GM03348 (cell line): ENCODE results near the gene LBHD1.
A peak's percentile ranks its signal among the peaks of the same experiment; 100 is the strongest.
"Not testable (repeated sequence)": the region's sequence is repeated elsewhere in the genome, so short reads cannot be mapped to it uniquely, and the experiment has no call there.

Experiments used
- DNase-seq: peaks from one replicate; pipeline ENCODE4 v3.0.0; 2012; ENCODE audit warnings: low spot score

LBHD1 gene

DNA sequence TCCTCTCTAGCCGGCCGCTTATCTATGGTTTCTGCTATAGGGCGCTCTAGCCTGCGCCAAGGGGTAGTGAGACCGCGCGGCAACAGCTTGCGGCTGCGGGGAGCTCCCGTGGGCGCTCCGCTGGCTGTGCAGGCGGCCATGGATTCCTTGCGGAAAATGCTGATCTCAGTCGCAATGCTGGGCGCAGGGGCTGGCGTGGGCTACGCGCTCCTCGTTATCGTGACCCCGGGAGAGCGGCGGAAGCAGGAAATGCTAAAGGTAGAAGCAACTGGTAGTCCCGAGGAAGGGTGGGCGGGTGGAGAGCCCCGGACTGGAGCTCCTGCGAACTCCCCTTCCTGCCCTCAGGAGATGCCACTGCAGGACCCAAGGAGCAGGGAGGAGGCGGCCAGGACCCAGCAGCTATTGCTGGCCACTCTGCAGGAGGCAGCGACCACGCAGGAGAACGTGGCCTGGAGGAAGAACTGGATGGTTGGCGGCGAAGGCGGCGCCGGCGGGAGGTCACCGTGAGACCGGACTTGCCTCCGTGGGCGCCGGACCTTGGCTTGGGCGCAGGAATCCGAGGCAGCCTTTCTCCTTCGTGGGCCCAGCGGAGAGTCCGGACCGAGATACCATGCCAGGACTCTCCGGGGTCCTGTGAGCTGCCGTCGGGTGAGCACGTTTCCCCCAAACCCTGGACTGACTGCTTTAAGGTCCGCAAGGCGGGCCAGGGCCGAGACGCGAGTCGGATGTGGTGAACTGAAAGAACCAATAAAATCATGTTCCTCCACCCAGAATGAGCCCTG lies at the start of gene LBHD1, which contains the start of gene UQCC3:
LBHD1 (minus strand) TSS at position 660 of the 782 bp plus-strand sequence. CDS start 2,236 bp downstream, outside the sequence.
UQCC3 (plus strand) TSS at position 66 of the 782 bp plus-strand sequence; CDS start at position 139, 73 bp downstream.
- peak; percentile 75 for DNase-seq

DNA sequence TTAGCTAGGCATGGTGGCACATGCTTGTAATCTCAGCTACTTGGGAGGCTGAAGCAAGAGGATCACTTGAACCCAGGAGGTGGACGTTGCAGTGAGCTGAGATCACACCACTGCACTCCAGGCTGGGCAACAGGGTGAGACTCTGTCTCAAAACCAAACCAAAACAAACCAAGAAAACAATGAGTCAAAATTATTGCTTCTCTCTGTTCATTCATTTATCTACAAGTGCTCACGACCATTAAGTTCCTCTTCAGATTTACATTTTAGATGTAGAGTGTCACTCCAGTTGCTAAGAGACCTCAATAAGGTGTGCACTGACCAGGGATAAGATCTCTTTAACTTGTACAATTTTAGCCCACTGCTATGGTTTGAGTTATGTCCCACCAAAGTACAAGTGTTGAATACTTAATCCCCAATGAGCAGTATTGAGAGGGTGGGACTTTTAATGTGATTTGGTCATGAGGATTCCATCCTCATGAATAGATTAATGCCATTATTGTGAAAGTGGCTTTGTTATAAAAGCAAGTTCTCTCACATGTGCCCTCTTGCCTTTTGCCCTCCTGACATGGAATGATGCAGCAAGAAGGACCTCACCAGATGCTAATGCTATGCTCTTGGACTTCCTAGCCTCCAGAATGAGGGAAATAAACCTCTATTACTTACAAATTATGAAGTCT lies 47.4 kb upstream of the LBHD1 start:
- no peak for DNase-seq

DNA sequence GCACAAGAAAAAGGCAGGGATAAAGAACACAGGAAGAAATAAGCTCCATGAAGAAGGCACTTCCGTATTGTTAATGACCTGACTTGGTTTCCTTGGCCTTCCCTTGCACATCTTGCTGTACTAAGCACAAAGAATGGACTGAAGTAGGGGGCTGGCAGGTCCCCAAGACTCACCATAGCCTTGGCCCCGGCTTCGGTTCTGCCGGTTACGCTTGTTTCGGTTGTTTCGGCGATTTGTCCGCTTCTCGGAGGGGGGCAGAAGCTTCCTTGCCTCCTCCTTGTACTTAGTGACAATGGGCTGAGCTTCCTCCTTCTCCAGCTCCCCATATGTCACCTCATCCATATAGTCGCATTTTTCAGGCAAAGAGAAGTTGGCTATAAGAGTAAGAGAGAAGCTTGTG lies 44.7 kb upstream of the LBHD1 start:
- no peak for DNase-seq

DNA sequence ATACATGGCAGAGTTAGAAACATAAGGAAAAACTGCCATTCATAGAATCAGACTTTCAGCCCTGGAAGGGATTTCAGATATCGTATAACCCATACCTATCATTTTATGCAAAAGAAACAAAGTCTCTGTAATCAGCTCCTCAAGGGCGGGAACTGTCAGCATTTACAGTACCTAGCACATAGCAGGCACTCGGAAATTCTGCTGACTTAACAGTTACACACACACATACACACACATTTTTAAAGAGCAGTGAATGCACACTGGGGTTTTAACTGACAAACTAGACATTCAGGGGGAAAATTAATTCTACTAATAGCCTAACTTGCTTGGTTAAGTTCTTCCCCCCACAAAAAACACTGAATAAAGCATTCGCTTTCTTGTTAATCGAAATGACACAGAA lies 44.1 kb upstream of the LBHD1 start:
- no peak for DNase-seq

DNA sequence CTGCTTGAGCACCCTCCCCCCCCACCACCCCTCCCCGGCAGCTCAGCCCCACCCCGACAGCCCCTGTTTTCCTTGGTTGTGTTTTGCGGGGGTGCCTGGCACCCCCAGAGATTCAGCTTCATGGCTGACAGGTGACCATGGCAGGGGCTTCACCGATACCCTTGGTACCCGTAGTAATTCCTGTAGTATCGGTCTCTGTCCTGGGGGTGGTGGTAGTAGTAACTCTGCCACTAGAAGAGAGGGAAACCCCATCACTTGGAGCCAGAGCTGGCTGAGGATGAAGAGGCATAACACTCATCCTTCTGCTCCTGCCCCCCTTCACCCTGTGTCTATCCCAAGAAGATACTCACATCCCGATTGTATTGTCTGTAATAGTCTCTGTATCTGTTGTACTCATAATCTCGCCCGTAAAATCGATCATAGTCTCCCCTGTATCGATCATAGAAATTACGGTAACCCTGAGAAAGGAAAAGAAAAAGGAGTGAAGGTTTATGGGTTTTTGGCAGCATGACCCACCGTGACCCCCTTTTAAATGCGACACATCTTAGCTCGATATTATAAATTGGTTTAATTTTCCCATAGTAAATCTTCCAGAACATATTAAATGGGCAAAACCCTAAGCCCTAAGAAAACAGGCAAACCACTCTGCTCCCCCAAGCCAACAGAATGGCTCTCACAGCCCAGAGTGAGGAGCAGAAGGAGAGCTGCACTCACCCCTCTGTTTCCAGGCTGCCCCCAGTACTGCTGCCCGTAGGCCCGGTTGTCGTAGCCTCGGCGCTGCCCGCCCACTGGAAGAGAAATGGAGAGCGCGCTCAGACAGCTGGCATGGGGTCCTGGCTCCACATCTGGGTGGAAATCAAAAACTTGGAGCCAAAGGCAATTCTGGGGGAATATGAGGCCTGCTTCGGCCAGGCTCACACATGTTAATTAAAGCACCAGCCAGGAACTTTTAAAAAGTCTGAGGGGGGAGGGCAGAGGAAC lies 43.4 kb upstream of the LBHD1 start:
- DNase-seq, result no peak

DNA sequence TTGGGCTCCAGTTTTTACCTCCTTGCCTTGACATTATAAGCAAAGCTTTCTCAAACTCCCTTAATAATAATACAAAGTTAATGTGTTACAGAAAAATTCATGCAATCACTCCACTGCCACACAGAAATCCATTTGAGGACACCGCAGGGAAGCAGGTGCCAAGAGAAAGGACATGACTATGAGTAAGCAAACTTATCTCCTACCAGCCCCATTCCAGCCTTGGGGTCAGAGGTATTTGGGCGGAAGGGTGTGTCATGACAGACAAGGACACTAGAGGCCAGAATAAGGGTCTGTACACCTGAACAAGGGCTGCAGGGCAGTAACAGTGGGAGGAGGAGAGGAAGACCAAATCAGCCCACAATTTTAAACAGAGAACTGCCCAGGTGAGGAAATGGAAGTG lies 41.3 kb upstream of the LBHD1 start:
- no peak for DNase-seq

DNA sequence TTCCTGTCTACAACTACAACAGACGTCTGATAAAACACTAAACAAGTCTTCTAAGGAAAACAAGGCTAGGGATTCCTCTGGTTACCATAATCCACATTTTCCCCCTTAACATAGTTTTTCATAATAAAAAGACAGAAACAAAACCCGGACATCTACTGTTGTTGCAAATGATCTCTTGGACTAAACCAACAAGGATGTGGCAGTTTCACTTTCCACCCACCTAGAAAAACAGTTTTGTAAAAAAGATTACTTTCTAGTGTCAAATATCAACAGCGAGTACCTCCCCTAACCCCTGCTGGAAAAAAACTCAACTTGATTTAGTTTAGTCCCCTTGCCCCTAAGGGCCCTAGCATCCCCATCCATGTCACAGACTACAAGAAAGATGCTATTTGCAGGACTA lies 40.8 kb upstream of the LBHD1 start:
- DNase-seq, result no peak

DNA sequence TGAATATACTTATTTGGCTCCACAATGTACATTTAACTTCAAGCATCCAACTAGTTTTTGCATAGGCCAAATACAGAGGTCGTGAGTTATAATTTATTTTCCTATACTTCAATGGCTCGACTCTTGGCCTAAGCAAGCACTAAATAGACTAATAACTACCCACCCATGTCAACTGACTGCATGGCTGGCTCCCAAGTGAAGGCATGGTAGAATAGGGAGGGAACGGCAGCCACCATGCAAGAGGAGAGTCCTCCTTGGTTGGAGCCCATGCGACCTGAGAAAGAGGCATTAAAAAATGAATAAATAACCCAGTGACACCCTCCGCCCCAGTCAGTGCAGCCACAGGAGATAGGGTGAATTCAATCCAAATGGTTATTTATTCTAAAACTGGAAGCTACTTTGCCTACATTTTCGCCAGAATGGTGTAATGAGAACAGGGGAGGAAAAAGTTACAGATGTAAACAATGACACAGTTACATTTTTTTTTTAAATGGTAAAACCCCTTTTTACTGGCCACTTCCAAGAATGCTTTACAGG lies 40.3 kb upstream of the LBHD1 start:
- DNase-seq, result no peak

DNA sequence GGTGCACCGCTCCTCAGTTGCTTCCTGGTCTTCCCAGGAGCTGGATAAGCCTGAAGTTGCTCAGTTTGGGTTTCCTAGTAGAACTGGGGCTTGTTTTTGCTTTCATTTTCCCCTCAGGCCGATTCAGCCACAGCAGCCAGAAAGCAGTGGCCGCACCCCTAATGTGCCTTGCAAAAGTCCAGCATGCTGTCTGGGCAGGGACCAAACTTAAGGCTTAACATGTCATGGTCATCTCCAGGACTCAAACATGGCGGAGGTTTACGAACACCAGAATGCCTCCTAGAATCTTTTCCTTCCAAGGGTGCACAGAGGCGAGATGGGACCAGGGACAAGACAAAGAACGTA lies 37.9 kb upstream of the LBHD1 start:
- DNase-seq, result no peak

DNA sequence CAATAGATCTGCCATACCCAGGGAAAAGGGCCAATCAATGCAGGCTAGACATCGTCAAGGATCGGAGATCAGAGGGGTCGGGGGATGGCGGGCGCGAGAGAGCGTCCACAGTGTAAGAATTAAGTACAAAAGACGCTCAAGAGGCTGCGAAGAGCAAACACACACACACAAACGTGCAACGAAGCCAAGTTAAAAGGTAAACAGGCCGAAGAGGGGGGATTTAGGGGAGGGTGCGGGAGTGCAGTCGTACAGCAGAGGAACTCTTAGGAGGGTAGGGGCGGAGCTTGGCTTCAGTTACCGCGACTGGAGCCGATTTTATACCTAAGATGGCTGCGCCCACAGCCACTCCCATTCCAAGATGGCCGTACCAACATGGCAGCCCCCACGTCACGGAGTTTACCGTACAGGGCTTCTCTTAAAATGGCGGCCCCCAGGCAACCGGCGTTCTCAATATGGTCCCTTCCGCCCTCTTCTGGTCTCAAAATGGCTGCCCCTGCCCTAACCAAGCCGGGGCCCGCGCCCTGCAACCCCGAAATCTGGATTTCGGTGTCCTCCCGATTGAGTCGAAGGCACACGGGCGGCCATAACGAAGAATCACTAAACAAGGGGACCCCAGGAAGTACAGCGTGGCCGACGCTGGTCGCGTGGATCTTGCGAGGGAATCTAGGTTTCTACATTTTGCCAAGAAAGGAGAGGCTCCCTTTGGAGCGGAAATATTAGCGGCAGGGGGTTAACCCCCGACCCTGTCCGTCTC lies 37.4 kb upstream of the LBHD1 start:
- peak; percentile 92 for DNase-seq

DNA sequence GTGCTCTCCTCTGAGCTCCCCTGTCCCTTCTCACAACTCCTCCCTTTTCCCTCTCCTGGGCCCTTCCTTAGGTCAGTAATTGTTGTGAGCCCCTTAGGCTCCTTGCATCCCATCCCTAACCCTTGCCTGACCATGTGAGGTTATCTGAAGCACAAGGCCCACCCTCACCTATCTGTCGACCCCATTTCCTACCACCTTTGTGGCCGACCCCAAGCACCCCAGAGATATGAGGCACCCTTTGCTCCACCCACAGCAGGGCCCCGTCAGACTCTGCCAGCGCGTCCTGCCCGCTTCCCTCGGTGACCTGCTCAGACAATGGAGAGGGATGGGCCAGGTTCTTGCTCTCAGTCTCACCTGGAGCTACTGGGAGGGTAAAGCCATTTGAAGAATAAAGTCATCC lies 36.7 kb upstream of the LBHD1 start:
- DNase-seq, result no peak

DNA sequence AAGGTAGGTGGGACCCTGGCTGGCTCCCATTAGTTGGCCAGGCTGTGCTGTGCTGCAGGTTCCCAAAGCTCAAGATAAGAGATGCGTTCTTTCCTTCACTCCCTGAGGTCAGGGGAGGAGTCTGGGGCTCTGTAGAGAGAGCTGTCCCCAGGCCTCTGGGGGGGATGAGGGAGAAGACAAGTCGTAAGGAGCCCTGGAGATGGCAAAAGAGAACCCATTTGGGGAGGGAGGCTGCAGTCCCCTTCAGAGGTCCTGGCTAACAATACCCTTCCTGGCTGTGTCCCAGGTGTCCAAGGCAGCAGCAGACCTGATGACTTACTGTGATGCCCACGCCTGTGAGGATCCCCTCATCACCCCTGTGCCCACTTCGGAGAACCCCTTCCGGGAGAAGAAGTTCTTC lies 36.3 kb upstream of the LBHD1 start:
- DNase-seq, result no peak

DNA sequence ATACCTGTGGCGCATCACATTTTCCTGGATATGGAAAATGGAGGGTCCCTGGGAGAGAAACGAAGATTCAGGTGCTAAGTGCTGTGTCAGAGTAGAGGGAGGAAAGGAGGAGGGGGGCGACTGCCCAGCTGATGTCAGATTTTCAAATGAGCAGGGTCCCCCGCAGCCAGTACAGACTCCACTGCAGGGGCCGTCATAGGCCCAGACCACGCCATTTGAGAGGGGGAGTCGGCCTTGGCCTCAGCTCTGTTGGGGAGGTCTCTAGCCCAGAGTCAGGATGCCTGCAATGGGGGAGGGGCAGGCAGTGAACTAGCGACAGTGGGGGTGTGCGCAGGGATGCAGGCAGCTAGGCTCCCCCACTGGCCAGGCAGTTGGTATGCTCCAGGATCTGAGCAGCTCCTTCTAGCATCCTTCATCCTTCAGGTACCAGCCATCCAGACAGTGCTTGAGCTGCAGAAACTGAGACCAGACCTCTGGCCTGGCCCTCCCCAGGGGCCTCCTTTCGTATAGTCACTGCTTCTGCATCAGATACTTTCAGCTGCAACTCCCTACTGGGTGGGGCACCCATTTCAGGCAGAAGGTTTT lies 35.3 kb upstream of the LBHD1 start, which contains the start of the genes BSCL2 and GNG3:
BSCL2 (minus strand) TSS at position 148 of the 585 bp plus-strand sequence. CDS start 229 bp downstream, outside the sequence.
GNG3 (plus strand) TSS at position 400 of the 585 bp plus-strand sequence. CDS start 620 bp downstream, outside the sequence.
- no peak for DNase-seq

DNA sequence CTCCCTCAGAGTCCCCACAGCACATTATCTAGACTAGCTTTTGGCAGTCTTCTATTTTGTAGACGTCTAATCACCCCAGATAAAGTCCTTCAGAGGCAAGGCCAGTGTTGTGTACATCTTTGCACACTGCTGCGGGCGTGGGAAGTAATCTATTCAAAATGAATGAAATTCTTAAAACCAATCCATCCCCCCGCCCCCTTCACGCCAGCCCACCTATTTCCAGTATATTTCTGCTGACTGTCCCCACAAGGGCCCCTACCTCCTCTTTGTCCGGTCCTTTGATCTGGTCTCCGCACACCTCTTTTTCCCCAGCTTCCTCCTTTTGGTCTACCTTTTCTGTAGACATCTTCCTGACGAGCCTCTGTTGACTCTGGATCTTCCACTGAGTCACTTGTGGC lies 34.8 kb upstream of the LBHD1 start:
- DNase-seq, result no peak

DNA sequence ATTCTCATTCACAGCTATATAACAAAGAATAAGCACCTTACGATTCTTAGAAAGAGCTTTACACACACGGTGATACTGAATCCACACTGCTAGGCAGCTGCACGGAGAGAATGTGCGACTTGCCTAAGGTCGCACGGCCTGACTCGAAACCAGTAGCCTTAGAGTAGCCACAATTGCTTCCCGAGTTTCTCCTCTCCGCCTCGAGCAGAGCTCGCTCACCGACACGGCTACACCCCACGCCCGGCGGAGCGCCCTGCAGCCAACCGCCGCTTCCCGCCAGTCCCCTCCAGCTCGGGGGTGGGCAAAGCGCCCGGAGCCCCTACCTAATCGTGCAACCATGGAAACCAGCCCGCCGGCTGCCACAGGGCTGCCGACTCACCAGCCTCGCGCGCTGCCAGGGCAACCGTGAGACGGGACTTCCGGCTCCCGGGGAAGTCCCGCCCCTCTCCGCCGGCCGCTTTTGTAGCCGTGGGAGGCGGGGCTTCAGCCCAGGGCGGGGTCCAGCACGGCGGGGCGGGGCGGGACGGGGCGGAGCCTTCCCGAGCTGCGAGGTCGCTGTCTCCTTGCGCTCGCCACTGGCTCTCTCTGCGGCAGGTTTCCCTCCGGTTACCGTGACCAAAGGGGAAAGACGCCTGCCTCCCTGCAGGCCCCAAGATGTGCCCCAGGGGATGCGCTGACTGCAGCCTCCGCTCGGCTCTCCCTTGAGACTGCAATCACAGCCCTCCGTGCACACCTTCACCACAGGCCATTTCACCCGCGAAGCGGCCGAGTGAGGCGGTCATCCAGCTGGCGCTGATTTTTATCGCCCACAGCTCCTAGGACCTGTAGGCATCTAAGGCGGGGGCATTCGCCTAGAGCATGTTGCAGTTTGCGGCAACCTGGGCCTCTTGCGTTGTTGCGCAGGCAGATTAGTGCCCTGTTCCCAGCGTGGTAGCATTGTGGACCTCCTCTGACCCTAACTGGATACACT lies 34.1 kb upstream of the LBHD1 start:
- DNase-seq, result peak; percentile 97

DNA sequence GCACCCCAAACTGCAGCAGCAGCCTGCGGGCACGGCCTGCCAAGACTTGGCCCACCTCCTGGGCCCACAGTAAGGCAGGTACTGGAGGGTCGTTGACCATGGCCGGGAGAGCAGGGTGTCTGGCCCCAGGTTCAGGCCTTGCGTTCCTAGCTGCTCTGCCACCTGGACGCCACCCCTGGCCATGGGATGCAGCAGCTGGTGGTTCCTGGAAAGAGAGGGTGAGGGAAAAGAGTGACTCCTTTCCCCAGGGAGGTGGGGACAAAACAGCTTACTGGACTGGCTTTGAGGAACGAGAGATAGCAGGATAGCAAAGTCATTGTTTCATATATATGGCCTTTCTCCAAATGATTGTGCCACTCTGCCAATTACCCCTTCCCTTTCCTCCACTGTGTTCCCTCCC lies 33.3 kb upstream of the LBHD1 start:
- no peak for DNase-seq

DNA sequence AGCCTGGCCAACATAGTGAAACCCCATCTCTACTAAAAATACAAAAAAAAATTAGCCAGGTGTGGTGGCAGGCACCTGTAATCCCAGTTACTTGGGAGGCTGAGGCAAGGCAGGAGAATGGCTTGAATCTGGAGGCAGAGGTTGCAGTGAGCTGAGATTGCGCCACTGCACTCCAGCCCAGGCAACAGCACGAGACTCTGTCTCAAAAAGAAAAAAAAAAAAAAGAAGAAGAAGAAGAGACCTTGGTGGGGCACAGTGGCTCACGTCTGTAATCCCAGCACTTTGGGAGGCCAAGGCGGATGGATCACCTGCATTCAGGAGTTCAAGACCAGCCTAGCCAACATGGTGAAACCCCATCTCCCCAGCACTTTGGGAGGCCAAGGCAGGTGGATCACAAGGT lies 31.9 kb upstream of the LBHD1 start:
- DNase-seq, result not testable (repeated sequence)

DNA sequence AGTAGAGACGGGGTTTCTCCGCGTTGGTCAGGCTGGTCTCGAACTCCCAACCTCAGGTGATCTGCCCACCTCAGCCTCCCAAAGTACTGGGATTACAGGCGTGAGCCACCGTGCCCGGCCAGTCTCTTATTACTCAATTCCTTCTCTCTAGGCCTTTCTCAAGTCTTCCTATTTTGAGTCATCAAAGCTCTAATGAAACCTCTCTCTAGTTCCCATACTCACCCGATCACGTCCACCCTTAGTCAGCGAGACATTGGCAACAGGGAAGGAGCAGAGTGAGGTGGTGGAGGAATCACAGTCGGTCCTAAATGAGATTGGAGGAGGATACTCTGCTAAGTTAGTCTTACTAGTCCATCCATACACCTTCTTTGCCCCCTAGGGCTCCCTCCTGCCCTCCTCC lies 30.2 kb upstream of the LBHD1 start:
- no peak for DNase-seq

DNA sequence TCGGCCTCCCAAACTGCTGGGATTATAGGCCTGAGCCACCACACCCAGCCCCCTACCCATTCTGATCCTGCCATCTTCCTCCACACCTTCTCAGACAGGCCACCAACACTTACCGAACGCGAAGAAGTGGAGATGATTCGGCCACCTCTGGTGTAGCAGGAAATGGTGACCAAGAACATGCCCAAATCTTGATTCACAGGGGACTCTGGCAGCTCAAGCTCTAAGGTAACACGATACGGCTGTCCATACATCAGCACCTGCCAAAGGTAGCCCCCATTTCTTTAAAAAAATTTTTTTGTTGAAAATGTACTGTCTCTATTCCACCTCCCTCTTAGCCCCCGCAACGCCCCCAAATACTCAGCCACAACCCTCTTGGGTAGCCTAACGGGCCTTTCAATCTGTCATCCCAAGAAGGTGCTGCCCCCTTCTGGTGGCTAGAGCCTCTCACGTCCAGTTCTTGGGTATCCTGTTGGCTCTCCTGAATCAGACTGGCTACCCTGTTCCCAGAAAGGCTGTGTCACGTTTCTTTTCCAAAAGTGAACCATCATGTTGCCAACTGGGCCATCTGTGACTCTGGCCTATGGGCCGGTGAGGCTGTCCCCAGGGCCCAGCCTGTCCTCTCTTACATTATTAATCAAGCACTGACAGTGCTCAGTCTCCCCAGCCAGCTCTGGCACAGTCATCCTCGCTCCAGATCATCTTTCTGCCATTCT lies 22.5 kb upstream of the LBHD1 start:
- DNase-seq, result peak; percentile 82
